GM12874 (cell line): ENCODE data around the gene GNG3.

Experiments
- CTCF ChIP-seq: IDR thresholded peaks from 2 replicates; pipeline ENCODE4 v1.5.1; 2011; ENCODE audit warnings: low read depth, mild to moderate bottlenecking, control low read depth, low read length, moderate library complexity; ENCODE audit not compliant: insufficient read depth

Gene GNG3

GRCh38 chr11:62678433-62678769 lies 29.1 kb upstream of the GNG3 start:
- no peak for TF ChIP-seq CTCF

- TF ChIP-seq CTCF = no peak
Observed at GRCh38 chr11:62678770-62679696, 28.4 kb upstream of the GNG3 start, which contains the start of gene UBXN1. TSS of gene UBXN1 (minus strand) at chr11:62679073. CDS start at chr11:62678923, 150 bp downstream.

DNA sequence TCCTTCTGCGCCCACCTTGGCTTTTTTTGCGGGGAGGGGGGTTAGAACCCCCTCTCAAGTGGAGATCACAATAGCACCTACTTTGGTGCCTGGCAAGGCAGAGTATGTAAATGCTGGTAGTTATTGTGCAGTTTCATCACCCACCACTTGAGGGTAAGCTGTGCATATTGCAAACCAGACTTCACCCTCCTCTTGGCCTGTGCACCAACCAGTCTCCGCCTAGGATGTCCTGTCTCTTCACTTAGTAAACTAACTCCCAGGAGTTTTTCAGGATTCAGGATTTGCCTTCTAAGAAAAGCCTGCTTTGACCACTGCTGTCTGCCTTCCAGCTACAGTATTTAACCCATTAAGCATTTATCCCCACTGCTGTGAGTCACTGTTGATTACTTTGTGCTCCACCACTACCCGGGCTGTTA lies 26.6 kb upstream of the GNG3 start:
- TF ChIP-seq CTCF = peak; percentile 65

GRCh38 chr11:62682518-62682917 lies 25.0 kb upstream of the GNG3 start:
- TF ChIP-seq CTCF = no peak

GRCh38 chr11:62687508-62688396 lies 19.7 kb upstream of the GNG3 start:
- no peak for TF ChIP-seq CTCF

- no peak for TF ChIP-seq CTCF
Observed at GRCh38 chr11:62688491-62688890, 19.0 kb upstream of the GNG3 start.
